ENCODE results near the gene ERFE.

Gene ERFE

GRCh38 chr2:238160206-238161129, 1.7 kb downstream of the ERFE start:
- TF ChIP-seq, protein P1, sequence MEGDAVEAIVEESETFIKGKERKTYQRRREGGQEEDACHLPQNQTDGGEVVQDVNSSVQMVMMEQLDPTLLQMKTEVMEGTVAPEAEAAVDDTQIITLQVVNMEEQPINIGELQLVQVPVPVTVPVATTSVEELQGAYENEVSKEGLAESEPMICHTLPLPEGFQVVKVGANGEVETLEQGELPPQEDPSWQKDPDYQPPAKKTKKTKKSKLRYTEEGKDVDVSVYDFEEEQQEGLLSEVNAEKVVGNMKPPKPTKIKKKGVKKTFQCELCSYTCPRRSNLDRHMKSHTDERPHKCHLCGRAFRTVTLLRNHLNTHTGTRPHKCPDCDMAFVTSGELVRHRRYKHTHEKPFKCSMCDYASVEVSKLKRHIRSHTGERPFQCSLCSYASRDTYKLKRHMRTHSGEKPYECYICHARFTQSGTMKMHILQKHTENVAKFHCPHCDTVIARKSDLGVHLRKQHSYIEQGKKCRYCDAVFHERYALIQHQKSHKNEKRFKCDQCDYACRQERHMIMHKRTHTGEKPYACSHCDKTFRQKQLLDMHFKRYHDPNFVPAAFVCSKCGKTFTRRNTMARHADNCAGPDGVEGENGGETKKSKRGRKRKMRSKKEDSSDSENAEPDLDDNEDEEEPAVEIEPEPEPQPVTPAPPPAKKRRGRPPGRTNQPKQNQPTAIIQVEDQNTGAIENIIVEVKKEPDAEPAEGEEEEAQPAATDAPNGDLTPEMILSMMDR (IDR thresholded peaks at IDR 0.05): no peak

DNA sequence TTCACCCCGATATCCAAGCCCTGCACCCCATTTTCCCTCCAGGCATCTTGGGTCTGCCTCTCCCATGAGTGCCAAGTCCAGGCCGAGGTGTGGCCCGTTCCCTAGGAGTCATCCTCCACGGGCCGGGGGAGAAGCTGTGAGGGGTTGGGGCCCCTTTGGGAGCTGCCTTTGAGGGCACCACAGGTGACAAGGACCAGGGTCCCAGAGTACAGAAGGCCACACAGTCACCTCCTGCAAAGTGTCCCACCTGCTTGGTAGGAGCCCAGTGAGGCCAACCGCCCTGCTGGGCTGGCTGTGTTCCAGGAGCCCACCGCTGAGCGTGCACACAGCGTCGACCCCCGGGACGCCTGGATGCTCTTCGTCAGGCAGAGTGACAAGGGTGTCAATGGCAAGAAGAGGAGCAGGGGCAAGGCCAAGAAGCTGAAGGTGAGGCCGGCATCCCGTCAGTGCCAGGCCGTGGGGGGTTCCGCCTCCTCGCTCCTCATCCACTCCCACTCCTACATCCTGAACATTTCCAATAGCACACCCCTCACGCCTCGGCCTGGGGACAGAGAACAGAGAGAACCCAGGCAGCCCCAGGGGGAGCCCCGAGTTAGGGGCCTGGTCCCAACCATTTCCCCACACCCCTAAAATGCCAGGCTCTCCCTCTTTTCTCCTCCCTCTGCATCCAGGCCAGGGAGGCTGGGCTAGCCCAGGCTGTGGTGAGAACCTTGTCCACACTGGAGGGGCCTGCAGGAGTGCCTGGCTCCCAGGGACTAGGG, 2.7 kb downstream of the ERFE start:
- TF ChIP-seq, protein P1 (IDR thresholded peaks at IDR 0.05): no peak

- TF ChIP-seq, protein P1 (IDR thresholded peaks at IDR 0.05): no peak
Measured at GRCh38 chr2:238162251-238162845, 3.6 kb downstream of the ERFE start.

GRCh38 chr2:238162846-238163441, 4.2 kb downstream of the ERFE start:
- TF ChIP-seq, protein P1 (IDR thresholded peaks at IDR 0.05): no peak

GRCh38 chr2:238163481-238164198, 4.9 kb downstream of the ERFE start:
- TF ChIP-seq, protein P1 (IDR thresholded peaks at IDR 0.05): no peak

DNA sequence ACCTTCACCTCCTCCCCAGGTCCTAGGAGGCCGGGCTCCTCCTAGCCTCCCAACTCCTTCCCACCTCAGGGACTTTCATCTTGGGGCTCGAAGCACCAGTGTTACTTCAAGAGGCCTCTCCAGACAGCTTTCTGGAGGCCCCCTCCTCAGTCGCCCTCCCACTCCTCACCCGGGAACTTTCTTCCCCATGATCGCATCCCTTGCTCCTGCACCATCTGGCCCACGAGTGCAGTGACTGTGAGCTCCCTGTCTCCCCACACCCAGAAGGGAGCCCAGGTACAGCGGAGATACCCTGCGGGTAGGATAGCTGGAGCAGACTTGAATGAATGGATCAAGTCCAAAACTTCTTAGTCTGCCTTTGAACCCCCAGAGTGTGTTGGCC, 6.1 kb downstream of the ERFE start:
- TF ChIP-seq, protein P1 (IDR thresholded peaks at IDR 0.05): no peak

Measured in LNCAP (cell line).